Coronary artery (tissue), 2 donors: ENCODE results near the gene ADCY9.
A peak's percentile ranks its signal among the peaks of the same experiment; 100 is the strongest.

Experiments
- DNase-seq: peaks from one replicate; pipeline ENCODE4 v3.0.0-alpha.2; 2017; ENCODE audit warnings: low spot score
- H3K27ac ChIP-seq, 2 donors: fragments of 200-600 bp; sonication (generic); one replicate each; pipeline ENCODE4 v1.5.1; 2016 to 2019
- H3K4me3 ChIP-seq: fragments of 200-600 bp; sonication (generic); 2 replicates; pipeline ENCODE4 v1.5.1; 2016; ENCODE audit warnings: mild to moderate bottlenecking, moderate library complexity
- CTCF ChIP-seq: fragments of 200-600 bp; sonication (generic); IDR thresholded peaks from one replicate; pipeline ENCODE4 v1.5.1; 2019; ENCODE audit warnings: antibody characterized with exemption

ADCY9 gene

GRCh38 chr16:3998793-3999478 is 117.3 kb downstream of the ADCY9 start:
- DNase-seq, result no peak
- H3K27ac ChIP-seq, result peak overlapping the region; percentile 9 to 77

GRCh38 chr16:3997231-3997841 is 118.9 kb downstream of the ADCY9 start:
- DNase-seq, result no peak
- no peak overlapping the region for H3K4me3 ChIP-seq
- no peak for TF ChIP-seq CTCF
- no peak overlapping the region for H3K27ac ChIP-seq

More at GRCh38 chr16:3998793-3999478, 117.3 kb downstream of the ADCY9 start:
- no peak for TF ChIP-seq CTCF
- H3K4me3 ChIP-seq, result peak overlapping the region; percentile 22

GRCh38 chr16:3995001-3995400 is 121.2 kb downstream of the ADCY9 start:
- no peak for DNase-seq
- Histone ChIP-seq H3K4me3 (no peak overlapping the region), H3K27ac (no peak overlapping the region)
- no peak for TF ChIP-seq CTCF

- Histone ChIP-seq H3K4me3 (no peak overlapping the region), H3K27ac (no peak overlapping the region)
- no peak for TF ChIP-seq CTCF
- DNase-seq, result no peak
Observed at GRCh38 chr16:3993052-3993785, 123.0 kb downstream of the ADCY9 start.

GRCh38 chr16:3992297-3993051 is 123.8 kb downstream of the ADCY9 start:
- Histone ChIP-seq H3K4me3 (no peak overlapping the region), H3K27ac (no peak overlapping the region)
- no peak for DNase-seq
- TF ChIP-seq CTCF, result no peak

GRCh38 chr16:3988824-3989223 is 127.4 kb downstream of the ADCY9 start:
- DNase-seq, result no peak
- TF ChIP-seq CTCF, result no peak
- no peak overlapping the region for H3K4me3 ChIP-seq
- H3K27ac ChIP-seq, result no peak overlapping the region
